GM23338 (cell line): Measurements from ENCODE around the gene MEGF11. TPM values are rescaled to one million over a fixed set of nuclear protein-coding genes. Genes with fewer than 3 reads are reported as not detected.

Experiments
- ATAC-seq: fragments of 200-7000 bp; cut with Tn5 transposase; 3 replicates; pipeline ENCODE4 v1.9.1; 2020
- DNase-seq: peaks from one replicate; pipeline ENCODE4 v3.0.0-alpha.2; 2015; ENCODE audit warnings: low spot score
- H2AFZ ChIP-seq: fragments of 200-600 bp; sonication (generic); 2 replicates; pipeline ENCODE4 v1.8.0; 2016; ENCODE audit warnings: antibody characterized with exemption, mild to moderate bottlenecking, moderate library complexity
- H3F3A ChIP-seq: fragments of 200-600 bp; sonication (generic); replicated peaks from 2 replicates; pipeline ENCODE4 v1.8.0; 2017; ENCODE audit warnings: antibody characterized with exemption, mixed run types, low read depth
- H3K27ac ChIP-seq: fragments of 200-600 bp; sonication (generic); 2 replicates; pipeline ENCODE4 v1.6.1; 2016; ENCODE audit warnings: low read depth
- H3K27me3 ChIP-seq: fragments of 200-600 bp; sonication (generic); 2 replicates; pipeline ENCODE4 v1.8.0; 2016; ENCODE audit warnings: mild to moderate bottlenecking, mixed run types, moderate library complexity; ENCODE audit not compliant: insufficient read depth
- H3K36me3 ChIP-seq: fragments of 200-600 bp; sonication (generic); 2 replicates; pipeline ENCODE4 v1.8.0; 2016; ENCODE audit warnings: mild to moderate bottlenecking; ENCODE audit not compliant: insufficient read depth
- H3K4me1 ChIP-seq: fragments of 200-600 bp; sonication (generic); 2 replicates; pipeline ENCODE4 v1.8.0; 2016; ENCODE audit warnings: mild to moderate bottlenecking, moderate library complexity; ENCODE audit not compliant: insufficient read depth
- H3K4me2 ChIP-seq: fragments of 200-600 bp; sonication (generic); 2 replicates; pipeline ENCODE4 v1.7.1; 2017; ENCODE audit warnings: mixed run types
- H3K4me3 ChIP-seq: fragments of 200-600 bp; sonication (generic); 2 replicates; pipeline ENCODE4 v1.6.1; 2016; ENCODE audit warnings: mixed run types
- H3K79me2 ChIP-seq: fragments of 200-600 bp; sonication (generic); replicated peaks from 2 replicates; pipeline ENCODE4 v1.8.0; 2017; ENCODE audit warnings: mild to moderate bottlenecking; ENCODE audit not compliant: insufficient read depth
- H3K9me2 ChIP-seq: fragments of 200-600 bp; sonication (generic); 2 replicates; pipeline ENCODE4 v1.8.0; 2017; ENCODE audit not compliant: insufficient read depth
- H4K20me1 ChIP-seq: fragments of 200-600 bp; sonication (generic); replicated peaks from 2 replicates; pipeline ENCODE4 v1.8.0; 2017; ENCODE audit warnings: mild to moderate bottlenecking; ENCODE audit not compliant: insufficient read depth
- H3K27ac Mint-ChIP-seq: 2 replicates; pipeline ENCODE4 v1.8.0; 2020; ENCODE audit warnings: inconsistent platforms, mild to moderate bottlenecking, moderate library complexity, mixed read lengths
- H3K27me3 Mint-ChIP-seq: 3 replicates; pipeline ENCODE4 v1.8.0; 2022; ENCODE audit warnings: low read depth, mild to moderate bottlenecking, moderate library complexity, mixed read lengths, inconsistent platforms; ENCODE audit not compliant: insufficient read depth, poor library complexity
- H3K36me3 Mint-ChIP-seq: 3 replicates; pipeline ENCODE4 v1.8.0; 2021; ENCODE audit warnings: low read depth, mild to moderate bottlenecking, inconsistent platforms, moderate library complexity, mixed read lengths
- H3K4me1 Mint-ChIP-seq: 3 replicates; pipeline ENCODE4 v1.8.0; 2020; ENCODE audit warnings: mild to moderate bottlenecking, inconsistent platforms, mixed read lengths
- H3K4me3 Mint-ChIP-seq: 3 replicates; pipeline ENCODE4 v1.8.0; 2021; ENCODE audit warnings: moderate library complexity, mild to moderate bottlenecking, inconsistent platforms, mixed read lengths
- H3K9me3 Mint-ChIP-seq: 3 replicates; pipeline ENCODE4 v1.8.0; 2020; ENCODE audit warnings: moderate library complexity, mild to moderate bottlenecking, inconsistent platforms, mixed read lengths
- CREB1 ChIP-seq: fragments of 250-450 bp; sonication (Bioruptor Pico); IDR thresholded peaks from 2 replicates; pipeline ENCODE4 v1.5.0; 2020; ENCODE audit warnings: low read depth, mild to moderate bottlenecking, moderate library complexity
- NANOG ChIP-seq: IDR thresholded peaks from 2 replicates; pipeline ENCODE4 v1.6.1; 2016; ENCODE audit warnings: antibody characterized with exemption, borderline replicate concordance
- POLR2AphosphoS5 ChIP-seq: IDR thresholded peaks from 2 replicates; pipeline ENCODE4 v1.6.1; 2016; ENCODE audit warnings: antibody characterized with exemption, low read depth
- ZNF462 ChIP-seq: fragments of 250-450 bp; sonication (Bioruptor Pico); IDR thresholded peaks from 2 replicates; pipeline ENCODE4 v1.5.0; 2020; ENCODE audit warnings: mild to moderate bottlenecking, moderate library complexity
- polyA plus RNA-seq: library from polyadenylated mRNA; unstranded; fragments of >200 nt; fragmentation: Nextera tagmentation; extraction: Ambion mirVana; gene quantifications from 2 replicates; pipeline ENCODE4 v1.2.1, GENCODE V29; 2016
- total RNA-seq: library from RNA; depleted of rRNA; stranded (reverse); fragments of >200 nt; shearing (Covaris generic); gene quantifications from 2 replicates; pipeline ENCODE4 v1.2.3, GENCODE V29; 2014

The MEGF11 gene
- total and polyA plus RNA-seq, 2 experiments from 2014 or later: 1.3 to 1.9 TPM

- no peaks in the 10 kb centered on the region for H3K4me1 ChIP-seq
- Mint-ChIP-seq H3K4me3 (no peak overlapping the region), H3K27me3 (peaks cover 5% of the 10 kb centered on the region), H3K36me3 (no peaks in the 10 kb centered on the region), H3K4me1 (peaks cover 4% of the 10 kb centered on the region; the same call in 2 of the 3 replicates), H3K27ac (no peak overlapping the region), H3K9me3 (no peaks in the 10 kb centered on the region)
- ATAC-seq (no peak), DNase-seq (no peak)
- H4K20me1 ChIP-seq: no peaks in the 10 kb centered on the region
- no peaks in the 10 kb centered on the region for H3K79me2 ChIP-seq
- H3K36me3 ChIP-seq: no peaks in the 10 kb centered on the region
- TF ChIP-seq NANOG: no peak
- no peak for TF ChIP-seq POLR2AphosphoS5
- no peak for TF ChIP-seq CREB1 (CRISPR knock-in tag)
- no peak for TF ChIP-seq ZNF462 (CRISPR knock-in tag)
- no peaks in the 10 kb centered on the region for H3K9me2 ChIP-seq
- H3K4me2 ChIP-seq: no peak overlapping the region
- no peak overlapping the region for H3K4me3 ChIP-seq
- no peak overlapping the region for H3K27ac ChIP-seq
- no peaks in the 10 kb centered on the region for H3F3A ChIP-seq
- no peaks in the 10 kb centered on the region for H3K27me3 ChIP-seq
- no peak overlapping the region for H2AFZ ChIP-seq
These were observed 41.0 kb downstream of the MEGF11 start for GRCh38 chr15:66212563-66212921.

GRCh38 chr15:66211670-66212562 lies 41.6 kb downstream of the MEGF11 start:
- Histone ChIP-seq H3K4me3 (no peak overlapping the region), H3K27me3 (no peaks in the 10 kb centered on the region), H3K9me2 (no peaks in the 10 kb centered on the region), H3K79me2 (no peaks in the 10 kb centered on the region), H3K4me1 (no peaks in the 10 kb centered on the region), H2AFZ (peak overlapping the region; percentile 52; the same call in 1 of the 2 replicates), H3K27ac (no peak overlapping the region), H3K36me3 (no peaks in the 10 kb centered on the region), H4K20me1 (no peaks in the 10 kb centered on the region), H3F3A (no peaks in the 10 kb centered on the region), H3K4me2 (no peak overlapping the region)
- Mint-ChIP-seq H3K9me3 (no peaks in the 10 kb centered on the region), H3K27ac (no peak overlapping the region), H3K27me3 (peaks cover 5% of the 10 kb centered on the region), H3K4me3 (no peak overlapping the region), H3K4me1 (peaks cover 4% of the 10 kb centered on the region; the same call in 2 of the 3 replicates), H3K36me3 (no peaks in the 10 kb centered on the region)
- no peak for TF ChIP-seq POLR2AphosphoS5
- no peak for DNase-seq
- peak; percentile 88 for ATAC-seq
